ENCODE results near the gene TPST1.
A peak's percentile ranks its signal among the peaks of the same experiment; 100 is the strongest.

DNA sequence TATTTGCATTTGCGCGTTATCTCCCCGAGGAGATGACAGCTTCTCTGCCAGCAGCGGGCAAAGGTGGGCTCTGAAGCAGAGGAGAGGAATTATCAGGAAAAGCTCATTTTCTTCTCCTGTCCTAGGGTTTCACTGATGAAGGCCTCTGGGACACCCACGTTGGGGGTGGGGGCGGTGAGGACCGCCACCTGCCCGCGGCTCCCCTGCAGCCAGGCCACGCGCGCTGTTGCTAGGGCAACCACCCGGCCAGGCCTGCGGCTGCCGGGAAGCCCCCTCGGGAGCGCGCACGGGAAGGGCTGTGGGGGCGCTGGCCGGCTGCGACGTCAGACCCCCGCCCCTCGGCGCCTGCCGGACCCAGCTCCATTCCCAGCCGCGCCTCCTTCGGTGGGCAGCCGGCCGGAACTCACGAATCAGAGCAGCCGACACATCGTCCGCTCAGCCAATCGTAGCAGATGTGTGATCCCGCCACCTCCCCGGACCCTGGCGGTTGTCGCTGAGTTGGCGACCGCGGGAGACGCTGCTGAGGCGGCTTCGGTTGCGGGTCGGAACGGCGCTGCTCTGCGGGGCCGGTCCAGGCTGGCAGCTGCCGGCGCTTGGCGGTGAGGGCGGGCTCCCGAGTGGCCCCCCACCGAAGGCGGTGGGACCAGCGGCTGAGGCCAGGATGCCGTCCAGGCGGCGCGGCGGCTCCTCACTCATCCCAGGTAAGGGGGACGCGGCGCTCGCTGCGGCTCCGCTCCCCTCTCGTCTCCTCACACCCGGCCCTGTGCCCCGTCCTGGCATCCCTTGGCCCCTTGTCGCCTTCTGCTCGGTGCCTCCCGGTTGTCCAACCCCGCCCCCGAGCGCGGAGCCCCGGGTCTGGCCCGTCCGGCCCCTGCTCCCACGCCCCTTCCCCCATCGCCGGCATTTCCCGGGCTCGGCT, at the start of gene TPST1:
- TF ChIP-seq ZNF423 (CRISPR knock-in tag; IDR thresholded peaks at IDR 0.05) (no peak), KAT7 (CRISPR knock-in tag; IDR thresholded peaks at IDR 0.05; ENCODE audit: borderline replicate concordance) (peak; percentile 92), CREM (CRISPR knock-in tag; IDR thresholded peaks at IDR 0.05) (no peak)
